Osteoblast (primary cell): ENCODE results near the gene ZNRD2. TPM values are rescaled to one million over a fixed set of nuclear protein-coding genes. Genes with fewer than 3 reads are reported as not detected.

Experiments
- DNase-seq: peaks from one replicate; pipeline ENCODE4 v3.0.0; 2011; ENCODE audit warnings: low spot score, mixed read lengths; ENCODE audit not compliant: insufficient read length; ENCODE audit errors: missing footprints
- H2AFZ ChIP-seq: 2 replicates; pipeline ENCODE4 v1.6.0; 2011; ENCODE audit warnings: mild to moderate bottlenecking, low read length
- H3K27ac ChIP-seq: 2 replicates; pipeline ENCODE4 v1.5.1; 2011; ENCODE audit warnings: mild to moderate bottlenecking, low read depth, low read length, moderate library complexity
- H3K27me3 ChIP-seq: 2 replicates; pipeline ENCODE4 v1.6.0; 2012; ENCODE audit warnings: mild to moderate bottlenecking, control low read depth, inconsistent platforms, low read length, moderate library complexity; ENCODE audit not compliant: insufficient read depth
- H3K36me3 ChIP-seq: 2 replicates; pipeline ENCODE4 v1.5.1; 2011; ENCODE audit warnings: mild to moderate bottlenecking, low read length, control low read depth, moderate library complexity; ENCODE audit not compliant: insufficient read depth
- H3K4me1 ChIP-seq: 2 replicates; pipeline ENCODE4 v1.5.1; 2011; ENCODE audit warnings: mild to moderate bottlenecking, low read length, control low read depth, moderate library complexity; ENCODE audit not compliant: insufficient read depth
- H3K4me2 ChIP-seq: 2 replicates; pipeline ENCODE4 v1.6.0; 2011; ENCODE audit warnings: mild to moderate bottlenecking, low read length; ENCODE audit not compliant: insufficient read depth
- H3K4me3 ChIP-seq: fragments of 200-600 bp; sonication (generic); 3 replicates; pipeline ENCODE4 v1.5.1; 2012; ENCODE audit warnings: mild to moderate bottlenecking, low read length, inconsistent platforms; ENCODE audit not compliant: insufficient read depth
- H3K79me2 ChIP-seq: 2 replicates; pipeline ENCODE4 v1.6.0; 2012; ENCODE audit warnings: mild to moderate bottlenecking, low read length, control low read depth, inconsistent platforms; ENCODE audit not compliant: insufficient read depth
- H3K9me3 ChIP-seq: 2 replicates; pipeline ENCODE4 v1.5.1; 2011; ENCODE audit warnings: low read depth, low read length, control low read depth
- H4K20me1 ChIP-seq: 2 replicates; pipeline ENCODE4 v1.6.0; 2012; ENCODE audit warnings: mild to moderate bottlenecking, low read length, control low read depth; ENCODE audit not compliant: insufficient read depth
- total RNA-seq: library from RNA; depleted of rRNA; stranded (reverse); fragments of >200 nt; gene quantifications from 2 replicates; pipeline ENCODE4 v1.2.3, GENCODE V29; 2012
- TF ChIP-seq, protein P1 (sequence below): IDR thresholded peaks from 2 replicates; pipeline ENCODE4 v1.5.1; 2011; ENCODE audit warnings: mild to moderate bottlenecking, low read depth, low read length, moderate library complexity; ENCODE audit errors: extremely low read depth

The ZNRD2 gene
- total RNA-seq, 1 donor, result 42.3 TPM

DNA sequence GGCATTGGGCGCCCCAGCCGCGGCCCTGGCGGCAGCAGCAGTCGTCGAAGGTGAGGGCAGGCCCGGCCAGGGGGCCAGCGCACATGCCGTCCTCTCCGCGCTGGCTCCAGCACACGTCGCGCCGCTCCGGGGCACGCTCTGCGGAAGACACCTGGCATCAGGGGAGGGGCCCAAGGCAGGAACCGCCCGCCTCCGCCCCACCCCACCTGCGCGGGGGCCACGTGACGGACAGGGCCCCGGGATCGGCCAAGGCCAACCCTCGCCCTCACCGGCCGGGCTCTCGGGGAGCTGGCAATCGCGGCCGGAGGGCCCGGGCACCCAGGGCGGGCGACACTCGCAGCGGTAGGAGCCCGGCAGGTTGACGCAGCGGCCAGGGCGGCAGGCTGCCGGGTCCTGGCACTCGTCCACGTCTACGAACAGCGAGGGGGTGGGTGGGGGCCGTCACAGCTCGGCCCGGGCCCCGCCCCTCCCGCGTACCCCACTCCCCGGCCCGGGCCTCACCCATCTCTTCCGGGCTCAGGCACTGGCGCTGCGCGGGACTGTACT lies 30.5 kb upstream of the ZNRD2 start:
- H3K79me2 ChIP-seq, result no peaks in the 10 kb centered on the region
- H4K20me1 ChIP-seq, result peaks cover 22% of the 10 kb centered on the region
- DNase-seq, result no peak
- H3K27ac ChIP-seq, result no peak overlapping the region
- TF ChIP-seq, protein P1, sequence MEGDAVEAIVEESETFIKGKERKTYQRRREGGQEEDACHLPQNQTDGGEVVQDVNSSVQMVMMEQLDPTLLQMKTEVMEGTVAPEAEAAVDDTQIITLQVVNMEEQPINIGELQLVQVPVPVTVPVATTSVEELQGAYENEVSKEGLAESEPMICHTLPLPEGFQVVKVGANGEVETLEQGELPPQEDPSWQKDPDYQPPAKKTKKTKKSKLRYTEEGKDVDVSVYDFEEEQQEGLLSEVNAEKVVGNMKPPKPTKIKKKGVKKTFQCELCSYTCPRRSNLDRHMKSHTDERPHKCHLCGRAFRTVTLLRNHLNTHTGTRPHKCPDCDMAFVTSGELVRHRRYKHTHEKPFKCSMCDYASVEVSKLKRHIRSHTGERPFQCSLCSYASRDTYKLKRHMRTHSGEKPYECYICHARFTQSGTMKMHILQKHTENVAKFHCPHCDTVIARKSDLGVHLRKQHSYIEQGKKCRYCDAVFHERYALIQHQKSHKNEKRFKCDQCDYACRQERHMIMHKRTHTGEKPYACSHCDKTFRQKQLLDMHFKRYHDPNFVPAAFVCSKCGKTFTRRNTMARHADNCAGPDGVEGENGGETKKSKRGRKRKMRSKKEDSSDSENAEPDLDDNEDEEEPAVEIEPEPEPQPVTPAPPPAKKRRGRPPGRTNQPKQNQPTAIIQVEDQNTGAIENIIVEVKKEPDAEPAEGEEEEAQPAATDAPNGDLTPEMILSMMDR, result no peak
- no peak overlapping the region for H2AFZ ChIP-seq
- H3K4me1 ChIP-seq, result peaks cover 9% of the 10 kb centered on the region
- H3K4me2 ChIP-seq, result peak overlapping the region; percentile 74
- H3K36me3 ChIP-seq, result peaks cover 65% of the 10 kb centered on the region
- no peaks in the 10 kb centered on the region for H3K9me3 ChIP-seq
- peak overlapping the region; percentile 66 for H3K4me3 ChIP-seq
- no peaks in the 10 kb centered on the region for H3K27me3 ChIP-seq

DNA sequence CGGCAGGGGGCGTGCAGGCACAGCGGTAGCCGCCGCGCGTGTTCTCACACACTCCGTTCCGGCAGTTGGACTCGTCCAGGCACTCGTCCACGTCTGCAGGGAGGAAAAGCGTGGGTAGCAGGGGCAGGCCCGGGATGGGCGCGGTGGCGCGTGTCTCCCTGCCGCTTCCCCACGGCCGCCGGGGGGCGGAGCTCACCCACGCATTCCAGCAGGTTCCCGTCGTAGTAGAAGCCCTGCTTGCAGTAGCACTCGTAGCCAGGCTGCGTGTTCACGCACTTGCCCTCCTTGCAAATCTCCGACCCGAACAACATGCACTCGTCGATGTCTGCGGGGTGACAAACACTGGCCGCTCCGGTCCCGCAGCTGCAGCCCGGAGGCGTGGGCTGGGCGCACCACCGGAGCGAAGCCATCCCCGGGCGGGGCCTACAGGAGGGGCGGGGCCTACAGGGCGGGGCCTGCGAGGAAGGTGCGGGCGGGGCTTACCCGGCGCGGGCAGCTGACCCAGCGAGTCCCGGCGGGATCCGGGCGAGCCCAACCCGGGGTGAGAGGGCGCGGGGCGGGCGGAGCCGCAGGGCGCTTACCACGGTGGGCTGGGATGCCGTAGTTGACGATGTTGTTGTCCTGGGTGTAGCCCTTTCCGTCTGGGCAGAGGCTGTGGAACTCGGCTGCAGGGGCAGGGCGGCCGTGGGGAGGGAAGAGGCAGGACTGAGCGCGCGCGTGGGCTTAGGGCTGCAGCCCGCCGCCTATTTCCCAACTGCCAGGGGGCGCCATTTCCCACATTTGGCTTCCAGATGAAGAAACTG lies 29.8 kb upstream of the ZNRD2 start:
- H3K27me3 ChIP-seq, result no peaks in the 10 kb centered on the region
- peaks cover 24% of the 10 kb centered on the region for H4K20me1 ChIP-seq
- peak overlapping the region; percentile 51 for H3K27ac ChIP-seq
- no peaks in the 10 kb centered on the region for H3K9me3 ChIP-seq
- DNase-seq, result peak; percentile 100
- H3K36me3 ChIP-seq, result peaks cover 65% of the 10 kb centered on the region
- H3K4me2 ChIP-seq, result peak overlapping the region; percentile 74
- peaks cover 9% of the 10 kb centered on the region for H3K4me1 ChIP-seq
- no peak overlapping the region for H2AFZ ChIP-seq
- no peaks in the 10 kb centered on the region for H3K79me2 ChIP-seq
- peak overlapping the region; percentile 66 for H3K4me3 ChIP-seq
- TF ChIP-seq, protein P1, result peak; percentile 71

DNA sequence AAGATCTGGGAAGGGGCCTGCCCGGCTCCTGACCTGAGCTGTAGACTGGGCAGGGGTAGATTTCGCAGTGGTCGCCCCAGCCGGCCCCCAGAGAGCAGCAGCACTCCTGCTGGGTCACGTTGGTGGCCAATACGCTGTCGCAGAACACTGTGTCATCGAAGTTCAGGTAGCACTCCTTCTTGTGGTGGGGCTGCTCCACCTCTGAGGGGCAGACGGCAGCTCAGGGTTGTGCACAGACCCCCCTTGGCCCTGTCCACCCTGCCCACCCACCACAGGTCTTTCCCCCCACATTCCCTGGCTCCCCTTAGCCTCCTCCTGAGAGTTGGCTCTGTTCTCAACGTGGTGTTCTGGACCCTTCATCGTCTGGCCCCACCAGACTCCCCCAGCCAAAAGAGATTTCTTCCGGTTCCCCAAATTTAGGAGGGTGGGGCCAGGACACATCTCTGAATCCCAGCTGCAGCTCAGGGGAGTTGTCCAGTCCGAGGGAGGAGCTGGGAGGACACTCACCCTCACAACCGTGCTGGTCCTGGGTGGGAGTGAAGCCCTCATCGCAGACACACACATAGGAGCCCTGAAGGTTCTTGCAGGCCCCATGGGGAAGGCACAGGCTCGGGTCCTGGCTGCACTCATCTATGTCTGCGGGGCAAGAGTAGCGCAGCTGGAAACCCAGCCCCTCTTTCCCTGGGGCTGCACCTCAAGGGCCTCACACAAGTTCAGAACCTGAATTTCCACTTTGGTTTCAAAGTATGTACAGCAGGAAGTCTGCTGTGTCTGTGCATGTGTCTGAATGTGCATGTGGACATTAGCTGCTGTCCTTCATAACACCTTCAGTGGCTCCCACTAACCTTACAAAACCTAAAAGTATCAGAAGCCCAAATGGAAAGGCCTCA lies 28.9 kb upstream of the ZNRD2 start:
- H3K36me3 ChIP-seq, result peaks cover 64% of the 10 kb centered on the region
- TF ChIP-seq, protein P1, result no peak
- peak overlapping the region; percentile 74 for H3K4me2 ChIP-seq
- no peak overlapping the region for H2AFZ ChIP-seq
- DNase-seq, result peak; percentile 93
- H3K27me3 ChIP-seq, result no peaks in the 10 kb centered on the region
- H3K9me3 ChIP-seq, result no peaks in the 10 kb centered on the region
- H3K79me2 ChIP-seq, result no peaks in the 10 kb centered on the region
- peak overlapping the region; percentile 66 for H3K4me3 ChIP-seq
- H4K20me1 ChIP-seq, result peaks cover 26% of the 10 kb centered on the region
- H3K27ac ChIP-seq, result peak overlapping the region; percentile 51
- H3K4me1 ChIP-seq, result peaks cover 9% of the 10 kb centered on the region
